Fibroblast of villous mesenchyme (primary cell): ENCODE measurements around the gene MRPL42. TPM values are rescaled to one million over a fixed set of nuclear protein-coding genes. Genes with fewer than 3 reads are reported as not detected.

Source experiments
- DNase-seq: peaks from one replicate; pipeline ENCODE4 v3.0.0-alpha.2; 2010; ENCODE audit warnings: low read depth
- H3K4me3 ChIP-seq: 2 replicates; pipeline ENCODE4 v1.5.1; 2011; ENCODE audit warnings: low read depth, mild to moderate bottlenecking, low read length
- CTCF ChIP-seq: IDR thresholded peaks from 2 replicates; pipeline ENCODE4 v1.5.1; 2012; ENCODE audit warnings: low read depth, mild to moderate bottlenecking, low read length; ENCODE audit not compliant: insufficient read depth
- total RNA-seq: library from RNA; depleted of rRNA; stranded (reverse); fragments of >200 nt; gene quantifications from 2 replicates; pipeline ENCODE4 v1.2.3, GENCODE V29; 2012

MRPL42 gene
- total RNA-seq, 1 donor: 57.0 TPM

GRCh38 chr12:93448796-93449195 lies 18.5 kb upstream of the MRPL42 start:
- no peak for TF ChIP-seq CTCF
- no peak overlapping the region for H3K4me3 ChIP-seq
- DNase-seq: no peak

- TF ChIP-seq CTCF: no peak
- no peak for DNase-seq
- no peak overlapping the region for H3K4me3 ChIP-seq
These were observed 18.0 kb upstream of the MRPL42 start for GRCh38 chr12:93449277-93449676.

GRCh38 chr12:93451423-93452158 lies 15.7 kb upstream of the MRPL42 start:
- TF ChIP-seq CTCF: no peak
- H3K4me3 ChIP-seq: no peak overlapping the region
- DNase-seq: no peak

GRCh38 chr12:93453633-93454032 lies 13.7 kb upstream of the MRPL42 start:
- no peak for DNase-seq
- H3K4me3 ChIP-seq: no peak overlapping the region
- no peak for TF ChIP-seq CTCF

- DNase-seq: no peak
- H3K4me3 ChIP-seq: no peak overlapping the region
- no peak for TF ChIP-seq CTCF
These were observed 11.2 kb upstream of the MRPL42 start for GRCh38 chr12:93456077-93456476.

- DNase-seq: no peak
- H3K4me3 ChIP-seq: no peak overlapping the region
- TF ChIP-seq CTCF: no peak
These were observed 8.2 kb upstream of the MRPL42 start for GRCh38 chr12:93459097-93459496.

GRCh38 chr12:93460003-93460402 lies 7.3 kb upstream of the MRPL42 start:
- TF ChIP-seq CTCF: no peak
- no peak overlapping the region for H3K4me3 ChIP-seq
- no peak for DNase-seq
